CD4-positive, alpha-beta T cell treated with Interleukin-4 for 4 hours (primary cell): ENCODE data around the gene SLC4A5.
"Not testable (repeated sequence)": the region's sequence is repeated elsewhere in the genome, so short reads cannot be mapped to it uniquely, and the experiment has no call there.

Source experiments
- DNase-seq: peaks from one replicate; pipeline ENCODE4 v3.0.0-alpha.2; 2020

Gene SLC4A5

GRCh38 chr2:74197049-74197448 lies 146.2 kb downstream of the SLC4A5 start:
- DNase-seq, result no peak

DNA sequence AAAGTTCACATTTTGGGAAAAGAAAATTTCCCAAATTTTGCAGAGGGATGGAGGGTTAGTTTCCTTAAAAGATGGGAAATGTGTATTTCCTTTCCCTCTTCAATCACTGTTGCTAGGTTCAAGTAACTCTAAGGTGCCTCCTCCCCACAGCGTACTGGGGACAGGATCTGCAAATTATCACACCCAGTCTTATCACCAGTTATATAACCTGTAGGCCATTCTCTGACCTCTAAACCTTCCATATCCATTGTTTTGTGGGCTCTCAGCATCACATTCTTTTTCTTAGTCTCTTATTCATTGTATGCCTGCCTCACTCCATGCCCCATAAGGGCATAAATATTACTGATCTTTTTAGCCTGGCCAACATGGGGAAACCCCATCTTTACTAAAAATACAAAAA lies 148.4 kb downstream of the SLC4A5 start:
- DNase-seq, result no peak

- no peak for DNase-seq
These were observed 151.4 kb downstream of the SLC4A5 start for GRCh38 chr2:74191596-74192380.

- no peak for DNase-seq
These were observed 154.5 kb downstream of the SLC4A5 start for GRCh38 chr2:74188696-74189095.

DNA sequence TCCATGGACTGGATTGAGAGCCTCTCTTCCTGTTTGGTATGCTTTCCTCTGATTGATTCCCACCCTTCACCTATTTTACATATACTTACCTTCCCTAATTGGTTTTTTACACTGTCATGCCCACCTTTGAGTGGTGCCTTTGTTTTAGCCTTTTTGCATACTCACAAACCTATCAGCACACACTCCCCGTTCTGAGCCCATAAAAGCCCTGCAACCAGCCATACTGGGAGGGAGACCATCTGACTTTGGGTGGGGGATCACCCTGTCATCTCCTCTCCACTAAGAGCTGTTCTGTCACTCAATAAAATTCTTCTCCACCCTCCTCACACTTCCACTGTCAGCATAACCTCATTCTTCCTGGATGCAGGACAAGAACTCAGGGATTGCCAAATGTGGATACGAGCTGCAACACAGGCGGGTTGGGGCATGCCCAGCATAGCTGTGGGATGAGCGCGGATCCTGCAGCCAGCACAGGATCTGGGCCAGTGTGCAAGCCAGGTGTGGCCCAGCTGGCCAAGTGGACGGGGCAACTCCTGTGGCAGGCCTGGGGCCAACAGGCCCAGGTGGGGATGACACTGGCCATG lies 155.1 kb downstream of the SLC4A5 start:
- DNase-seq, result no peak

- DNase-seq, result not testable (repeated sequence)
These were observed 156.5 kb downstream of the SLC4A5 start for GRCh38 chr2:74186706-74187105.

GRCh38 chr2:74186038-74186437 lies 157.2 kb downstream of the SLC4A5 start:
- peak; percentile 56 for DNase-seq

- DNase-seq, result no peak
These were observed 159.3 kb downstream of the SLC4A5 start for GRCh38 chr2:74183878-74184277.

- DNase-seq, result peak; percentile 26
These were observed 161.5 kb downstream of the SLC4A5 start for GRCh38 chr2:74181739-74182138.

DNA sequence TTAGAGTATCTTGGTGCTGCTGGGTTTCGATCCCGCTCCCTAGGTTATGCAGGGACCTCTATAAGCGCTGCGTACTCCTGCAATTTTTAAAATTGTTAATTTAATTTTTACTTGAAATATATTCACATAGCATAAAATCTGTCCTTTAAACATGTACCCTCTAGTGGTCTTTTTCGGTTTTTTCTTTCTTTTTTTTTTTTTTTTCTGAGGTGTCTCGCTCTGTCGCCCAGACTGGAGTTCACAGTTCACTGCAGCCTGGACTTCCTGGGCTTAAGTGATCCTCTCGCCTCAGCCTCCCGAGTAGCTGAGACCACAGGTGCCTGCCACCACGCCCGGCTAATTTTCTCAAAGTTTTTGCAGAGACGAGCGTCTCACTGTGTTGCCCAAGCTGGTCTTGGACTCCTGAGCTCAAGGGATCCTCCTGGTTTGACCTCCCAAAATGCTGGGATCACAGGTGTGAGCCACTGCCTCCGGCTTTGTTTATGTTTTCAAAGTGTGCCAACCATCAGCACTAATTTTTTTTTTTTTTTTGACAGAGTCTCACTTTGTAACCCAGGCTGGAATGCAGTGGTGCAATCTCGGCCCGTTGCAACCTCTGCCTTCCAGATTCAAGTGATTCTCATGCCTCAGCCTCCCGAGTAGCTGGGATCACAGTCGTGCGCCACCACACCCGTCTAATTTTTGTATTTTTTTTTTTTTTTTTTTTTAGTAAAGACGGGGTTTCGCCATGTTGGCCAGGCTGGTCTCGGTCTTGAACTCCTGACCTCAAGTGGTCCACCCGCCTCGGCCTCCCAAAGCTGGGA lies 164.0 kb downstream of the SLC4A5 start:
- DNase-seq, result no peak

DNA sequence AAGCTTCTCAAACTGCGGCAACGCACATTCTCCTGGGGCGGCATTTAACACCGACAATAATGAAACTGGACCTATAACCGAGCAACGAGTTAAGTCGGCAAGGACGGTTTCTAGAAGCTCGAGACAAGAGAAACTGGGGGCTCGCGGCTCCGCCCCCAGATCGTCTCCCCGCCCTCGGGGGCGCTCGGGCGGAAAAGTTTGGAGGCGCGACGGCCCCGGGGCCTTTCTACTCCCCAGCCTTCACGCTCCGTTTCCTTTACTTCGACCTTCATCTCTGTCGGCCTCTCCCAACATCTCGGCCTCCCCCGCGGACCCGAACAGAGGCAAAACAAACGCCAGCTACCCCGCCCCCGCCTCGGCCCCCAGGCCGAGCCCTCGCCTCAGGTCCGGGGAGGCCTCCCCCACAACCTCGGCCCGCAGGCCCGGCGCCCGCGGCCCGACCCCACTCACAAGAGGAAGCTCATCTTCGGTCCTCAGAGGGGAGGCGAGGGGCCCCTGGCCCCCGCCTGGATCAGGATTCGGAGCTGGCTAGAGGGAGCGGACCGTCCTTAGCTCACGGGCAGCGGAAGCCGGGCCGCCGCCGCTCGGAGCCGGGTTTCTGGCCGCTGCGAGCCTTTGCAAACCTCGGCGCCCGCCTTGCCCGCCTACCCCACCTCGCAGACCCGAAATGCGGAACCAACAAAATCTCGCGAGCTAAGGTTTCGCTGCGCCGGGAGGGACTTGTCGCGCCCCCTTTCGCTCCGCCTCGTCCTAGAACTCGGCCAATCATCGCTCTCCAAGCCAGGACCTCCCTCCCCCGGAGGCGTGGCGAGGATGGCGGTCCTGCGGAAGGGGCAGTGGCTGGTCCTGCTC lies 164.8 kb downstream of the SLC4A5 start, which contains the start of gene MOB1A:
Gene MOB1A (minus strand): TSS at position 669 of the 852 bp plus-strand sequence. CDS start 205 bp downstream, at position 464.
- peak; percentile 98 for DNase-seq

DNA sequence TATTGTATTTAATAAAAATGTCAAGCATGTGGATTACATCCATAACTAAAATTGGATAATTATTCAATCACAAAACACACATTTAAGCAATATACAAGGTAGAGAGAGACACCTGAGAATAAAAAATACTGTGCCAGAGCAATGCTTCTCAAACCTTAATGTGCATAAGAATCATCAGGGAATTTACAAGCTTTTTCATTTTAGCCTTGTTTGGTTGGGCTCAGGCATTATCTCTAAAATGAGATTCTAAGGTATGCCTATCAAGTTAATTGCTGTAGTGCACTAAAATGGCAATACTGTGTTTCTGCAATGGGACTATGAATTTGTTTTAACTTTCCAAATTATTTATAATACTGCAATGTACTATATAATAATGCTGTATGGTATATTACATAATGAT lies 165.5 kb downstream of the SLC4A5 start:
- DNase-seq, result no peak

- no peak for DNase-seq
These were observed 168.3 kb downstream of the SLC4A5 start for GRCh38 chr2:74174909-74175308.

- no peak for DNase-seq
These were observed 174.5 kb downstream of the SLC4A5 start for GRCh38 chr2:74168739-74169138.
